ENCODE measurements around the gene SPON1.
"Not testable (repeated sequence)": the region's sequence is repeated elsewhere in the genome, so short reads cannot be mapped to it uniquely, and the experiment has no call there.

SPON1 gene

GRCh38 chr11:14124886-14125285 is 162.4 kb downstream of the SPON1 start:
- no peak for DNase-seq (ENCODE audit: low read depth in 2 of 2)

GRCh38 chr11:14125529-14125928 is 163.0 kb downstream of the SPON1 start:
- DNase-seq (ENCODE audit: low read depth in 2 of 2), result no peak

- DNase-seq (ENCODE audit: low read depth in 2 of 2), result no peak
Observed at GRCh38 chr11:14127679-14128078, 165.2 kb downstream of the SPON1 start.

GRCh38 chr11:14132312-14132711 is 169.8 kb downstream of the SPON1 start:
- DNase-seq (ENCODE audit: low read depth in 2 of 2), result no peak

GRCh38 chr11:14133381-14133780 is 170.9 kb downstream of the SPON1 start:
- DNase-seq (ENCODE audit: low read depth in 2 of 2), result no peak

GRCh38 chr11:14136561-14136960 is 174.0 kb downstream of the SPON1 start:
- no peak for DNase-seq (ENCODE audit: low read depth in 2 of 2)

GRCh38 chr11:14137284-14137683 is 174.8 kb downstream of the SPON1 start:
- DNase-seq (ENCODE audit: low read depth in 2 of 2), result no peak

GRCh38 chr11:14140991-14141390 is 178.5 kb downstream of the SPON1 start:
- DNase-seq (ENCODE audit: low read depth in 2 of 2), result no peak

GRCh38 chr11:14141676-14142075 is 179.2 kb downstream of the SPON1 start:
- no peak for DNase-seq (ENCODE audit: low read depth in 2 of 2)

GRCh38 chr11:14144934-14145333 is 182.4 kb downstream of the SPON1 start:
- no peak for DNase-seq (ENCODE audit: low read depth in 2 of 2)

GRCh38 chr11:14148653-14149273 is 186.2 kb downstream of the SPON1 start:
- no peak for DNase-seq (ENCODE audit: low read depth in 2 of 2)

- DNase-seq (ENCODE audit: low read depth in 2 of 2), result no peak
Observed at GRCh38 chr11:14149683-14150082, 187.2 kb downstream of the SPON1 start.

GRCh38 chr11:14150878-14151277 is 188.4 kb downstream of the SPON1 start:
- no peak for DNase-seq (ENCODE audit: low read depth in 2 of 2)

- not testable (repeated sequence) for DNase-seq (ENCODE audit: low read depth in 2 of 2)
Observed at GRCh38 chr11:14154103-14154502, 191.6 kb downstream of the SPON1 start.

- no peak for DNase-seq (ENCODE audit: low read depth in 2 of 2)
Observed at GRCh38 chr11:14158393-14158792, 195.9 kb downstream of the SPON1 start.

- DNase-seq (ENCODE audit: low read depth in 2 of 2), result no peak
Observed at GRCh38 chr11:14163576-14163975, 201.1 kb downstream of the SPON1 start.

GRCh38 chr11:14173679-14174078 is 211.2 kb downstream of the SPON1 start:
- not testable (repeated sequence) for DNase-seq (ENCODE audit: low read depth in 2 of 2)

- no peak for DNase-seq (ENCODE audit: low read depth in 2 of 2)
Observed at GRCh38 chr11:14179116-14179820, 216.7 kb downstream of the SPON1 start.

- DNase-seq (ENCODE audit: low read depth in 2 of 2), result no peak
Observed at GRCh38 chr11:14181121-14181520, 218.6 kb downstream of the SPON1 start.

- no peak for DNase-seq (ENCODE audit: low read depth in 2 of 2)
Observed at GRCh38 chr11:14182833-14183364, 220.4 kb downstream of the SPON1 start.

GRCh38 chr11:14184028-14184940 is 221.8 kb downstream of the SPON1 start:
- DNase-seq (ENCODE audit: low read depth in 2 of 2), result no peak

GRCh38 chr11:14185461-14185860 is 222.9 kb downstream of the SPON1 start:
- no peak for DNase-seq (ENCODE audit: low read depth in 2 of 2)

All from stimulated activated CD8-positive, alpha-beta memory T cell treated with anti-CD3 and anti-CD28 coated beads, Interleukin-2, amount 100 ng/mL, for 1 hour (primary cell).